ENCODE results near the gene MAN2B2. TPM values are rescaled to one million over a fixed set of nuclear protein-coding genes. Genes with fewer than 3 reads are reported as not detected.

MAN2B2 gene
- total RNA-seq, 1 donor from 2014 or later = 32.2 TPM

GRCh38 chr4:6609415-6610079 is 34.6 kb downstream of the MAN2B2 start:
- Mint-ChIP-seq H3K9me3 (ENCODE audit: unreplicated experiment) (peaks cover 5% of the 10 kb centered on the region), H3K36me3 (ENCODE audit: low read depth, unreplicated experiment) (peaks cover 41% of the 10 kb centered on the region), H3K4me1 (ENCODE audit: low read depth, unreplicated experiment) (no peaks in the 10 kb centered on the region), H3K27me3 (ENCODE audit: low read depth, unreplicated experiment) (no peaks in the 10 kb centered on the region), H3K27ac (ENCODE audit: unreplicated experiment) (no peak overlapping the region), H3K4me3 (ENCODE audit: unreplicated experiment) (no peak overlapping the region)
- Histone ChIP-seq H3K9me3 (ENCODE audit: insufficient read depth, low read depth, low read length) (peaks cover 6% of the 10 kb centered on the region), H3K27me3 (ENCODE audit: insufficient read depth, low read length) (no peaks in the 10 kb centered on the region), H4K20me1 (ENCODE audit: insufficient read depth, low read length) (no peaks in the 10 kb centered on the region), H2AFZ (ENCODE audit: low read depth, low read length) (no peak overlapping the region), H3K36me3 (ENCODE audit: insufficient read depth, low read length) (no peaks in the 10 kb centered on the region), H3K79me2 (ENCODE audit: insufficient read depth, low read length) (no peaks in the 10 kb centered on the region), H3K9ac (ENCODE audit: low read length) (no peak overlapping the region), H3K4me2 (ENCODE audit: low read length) (no peak overlapping the region), H3K4me1 (ENCODE audit: insufficient read depth, low read length) (no peaks in the 10 kb centered on the region), H3K27ac (ENCODE audit: low read depth, low read length) (no peak overlapping the region), H3K4me3 (ENCODE audit: insufficient read depth, low read depth, low read length) (no peak overlapping the region)
- FAIRE-seq (no peak), DNase-seq (ENCODE audit: low read depth) (no peak)
- TF ChIP-seq, protein P1, sequence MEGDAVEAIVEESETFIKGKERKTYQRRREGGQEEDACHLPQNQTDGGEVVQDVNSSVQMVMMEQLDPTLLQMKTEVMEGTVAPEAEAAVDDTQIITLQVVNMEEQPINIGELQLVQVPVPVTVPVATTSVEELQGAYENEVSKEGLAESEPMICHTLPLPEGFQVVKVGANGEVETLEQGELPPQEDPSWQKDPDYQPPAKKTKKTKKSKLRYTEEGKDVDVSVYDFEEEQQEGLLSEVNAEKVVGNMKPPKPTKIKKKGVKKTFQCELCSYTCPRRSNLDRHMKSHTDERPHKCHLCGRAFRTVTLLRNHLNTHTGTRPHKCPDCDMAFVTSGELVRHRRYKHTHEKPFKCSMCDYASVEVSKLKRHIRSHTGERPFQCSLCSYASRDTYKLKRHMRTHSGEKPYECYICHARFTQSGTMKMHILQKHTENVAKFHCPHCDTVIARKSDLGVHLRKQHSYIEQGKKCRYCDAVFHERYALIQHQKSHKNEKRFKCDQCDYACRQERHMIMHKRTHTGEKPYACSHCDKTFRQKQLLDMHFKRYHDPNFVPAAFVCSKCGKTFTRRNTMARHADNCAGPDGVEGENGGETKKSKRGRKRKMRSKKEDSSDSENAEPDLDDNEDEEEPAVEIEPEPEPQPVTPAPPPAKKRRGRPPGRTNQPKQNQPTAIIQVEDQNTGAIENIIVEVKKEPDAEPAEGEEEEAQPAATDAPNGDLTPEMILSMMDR (IDR thresholded peaks at IDR 0.05; ENCODE audit: insufficient read depth, low read depth, low read length) = no peak
- no peak for TF ChIP-seq EZH2 (IDR thresholded peaks at IDR 0.05; ENCODE audit: insufficient read depth, low read length)

- FAIRE-seq = no peak
- H4K20me1 ChIP-seq (ENCODE audit: insufficient read depth, low read length) = no peaks in the 10 kb centered on the region
- H3K36me3 Mint-ChIP-seq (ENCODE audit: low read depth, unreplicated experiment) = peaks cover 30% of the 10 kb centered on the region
- no peak overlapping the region for H2AFZ ChIP-seq (ENCODE audit: low read depth, low read length)
- H3K27ac Mint-ChIP-seq (ENCODE audit: unreplicated experiment) = no peak overlapping the region
- no peaks in the 10 kb centered on the region for H3K27me3 Mint-ChIP-seq (ENCODE audit: low read depth, unreplicated experiment)
- DNase-seq (ENCODE audit: low read depth) = no peak
- H3K9ac ChIP-seq (ENCODE audit: low read length) = no peak overlapping the region
- H3K9me3 ChIP-seq (ENCODE audit: insufficient read depth, low read depth, low read length) = no peaks in the 10 kb centered on the region
- H3K9me3 Mint-ChIP-seq (ENCODE audit: unreplicated experiment) = peaks cover 3% of the 10 kb centered on the region
- H3K79me2 ChIP-seq (ENCODE audit: insufficient read depth, low read length) = no peaks in the 10 kb centered on the region
- no peak overlapping the region for H3K4me2 ChIP-seq (ENCODE audit: low read length)
- H3K36me3 ChIP-seq (ENCODE audit: insufficient read depth, low read length) = no peaks in the 10 kb centered on the region
- no peaks in the 10 kb centered on the region for H3K4me1 Mint-ChIP-seq (ENCODE audit: low read depth, unreplicated experiment)
- H3K27ac ChIP-seq (ENCODE audit: low read depth, low read length) = no peak overlapping the region
- no peak overlapping the region for H3K4me3 ChIP-seq (ENCODE audit: insufficient read depth, low read depth, low read length)
- H3K27me3 ChIP-seq (ENCODE audit: insufficient read depth, low read length) = no peaks in the 10 kb centered on the region
- no peaks in the 10 kb centered on the region for H3K4me1 ChIP-seq (ENCODE audit: insufficient read depth, low read length)
- no peak overlapping the region for H3K4me3 Mint-ChIP-seq (ENCODE audit: unreplicated experiment)
- TF ChIP-seq, protein P1 (IDR thresholded peaks at IDR 0.05; ENCODE audit: insufficient read depth, low read depth, low read length) = no peak
- no peak for TF ChIP-seq EZH2 (IDR thresholded peaks at IDR 0.05; ENCODE audit: insufficient read depth, low read length)
Measured at GRCh38 chr4:6610856-6611430, 36.0 kb downstream of the MAN2B2 start.

Measured in astrocyte (in vitro differentiated cells and primary cell).